Smooth muscle cell (in vitro differentiated cells): ENCODE results near the gene ACYP2. TPM values are rescaled to one million over a fixed set of nuclear protein-coding genes. Genes with fewer than 3 reads are reported as not detected.

Source experiments
- DNase-seq: peaks from one replicate; lab custom pipeline; 2025; ENCODE audit not compliant: unreplicated experiment; lab: John Stamatoyannopoulos, UW
- H2AFZ ChIP-seq: fragments of 200-600 bp; sonication (generic); 2 replicates; pipeline ENCODE4 v1.6.0; 2016; ENCODE audit warnings: antibody characterized with exemption, low read depth, mild to moderate bottlenecking
- H3F3A ChIP-seq: fragments of 200-600 bp; sonication (generic); 2 replicates; pipeline ENCODE4 v1.6.0; 2017; ENCODE audit warnings: antibody characterized with exemption, low read depth
- H3K27ac ChIP-seq: fragments of 200-600 bp; sonication (generic); 2 replicates; pipeline ENCODE4 v1.5.1; 2016; ENCODE audit warnings: low read depth, mild to moderate bottlenecking
- H3K27me3 ChIP-seq: fragments of 200-600 bp; sonication (generic); 2 replicates; pipeline ENCODE4 v1.6.1; 2016; ENCODE audit warnings: low read depth, mild to moderate bottlenecking
- H3K36me3 ChIP-seq: fragments of 200-600 bp; sonication (generic); 2 replicates; pipeline ENCODE4 v1.5.1; 2016; ENCODE audit warnings: low read depth
- H3K4me1 ChIP-seq: fragments of 200-600 bp; sonication (generic); 2 replicates; pipeline ENCODE4 v1.5.1; 2016; ENCODE audit warnings: low read depth
- H3K4me2 ChIP-seq: fragments of 200-600 bp; sonication (generic); 2 replicates; pipeline ENCODE4 v1.6.0; 2016; ENCODE audit warnings: mild to moderate bottlenecking
- H3K4me3 ChIP-seq: fragments of 200-600 bp; sonication (generic); 2 replicates; pipeline ENCODE4 v1.5.1; 2016; ENCODE audit warnings: mild to moderate bottlenecking
- H3K79me2 ChIP-seq: fragments of 200-600 bp; sonication (generic); 2 replicates; pipeline ENCODE4 v1.6.0; 2016; ENCODE audit warnings: low read depth, mild to moderate bottlenecking
- H3K9ac ChIP-seq: fragments of 200-600 bp; sonication (generic); 2 replicates; pipeline ENCODE4 v1.6.0; 2016; ENCODE audit warnings: low read depth
- H3K9me3 ChIP-seq: fragments of 200-600 bp; sonication (generic); replicated peaks from 2 replicates; pipeline ENCODE4 v1.5.1; 2016; ENCODE audit warnings: low read depth
- H4K20me1 ChIP-seq: fragments of 200-600 bp; sonication (generic); 2 replicates; pipeline ENCODE4 v1.6.0; 2016; ENCODE audit warnings: low read depth
- CTCF ChIP-seq: fragments of 200-600 bp; sonication (generic); IDR thresholded peaks from 2 replicates; pipeline ENCODE4 v1.5.1; 2017; ENCODE audit warnings: borderline replicate concordance, mild to moderate bottlenecking, antibody characterized with exemption; ENCODE audit not compliant: insufficient read depth, poor library complexity, severe bottlenecking
- WGBS: methylation state at CpG from one replicate; pipeline ENCODE4 v1.1.7; 2016; ENCODE audit warnings: low lambda C conversion rate; 5-methylcytosine and 5-hydroxymethylcytosine counted together
- polyA plus RNA-seq: library from polyadenylated mRNA; unstranded; fragments of >200 nt; fragmentation: Nextera tagmentation; extraction: Ambion mirVana; gene quantifications from 2 replicates; pipeline ENCODE4 v1.2.1, GENCODE V29; 2016
- total RNA-seq: library from RNA; depleted of rRNA; stranded (reverse); fragments of >200 nt; gene quantifications from 2 replicates; pipeline ENCODE4 v1.2.3, GENCODE V29; 2014

Gene ACYP2
- total and polyA plus RNA-seq, 2 experiments from 2014 or later: 12.1 to 18.6 TPM

DNA sequence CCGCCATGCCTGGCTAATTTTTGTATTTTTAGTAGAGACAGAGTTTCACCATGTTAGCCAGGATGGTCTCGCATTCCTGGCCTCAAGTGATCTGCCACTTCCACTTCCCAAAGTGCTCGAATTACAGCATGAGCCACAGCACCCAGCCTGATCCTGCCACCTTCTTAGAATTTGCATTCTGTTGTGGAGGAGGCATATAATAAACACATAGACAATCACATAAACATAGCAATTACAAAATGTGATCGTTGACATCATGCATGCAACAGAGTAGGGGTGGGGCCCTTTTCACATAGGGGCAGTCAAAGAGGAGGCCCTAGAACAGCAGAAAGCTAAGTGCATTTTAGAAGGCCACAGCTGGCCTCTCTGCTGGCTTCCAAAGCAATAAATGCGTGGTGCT lies 180.5 kb downstream of the ACYP2 start:
- TF ChIP-seq CTCF: no peak
- Histone ChIP-seq H3K4me2 (no peak overlapping the region), H3K4me1 (no peaks in the 10 kb centered on the region), H3K4me3 (no peak overlapping the region), H3K79me2 (no peaks in the 10 kb centered on the region), H3K36me3 (no peaks in the 10 kb centered on the region), H3F3A (no peaks in the 10 kb centered on the region), H3K9ac (no peak overlapping the region), H3K9me3 (no peaks in the 10 kb centered on the region), H3K27ac (no peak overlapping the region), H3K27me3 (no peaks in the 10 kb centered on the region), H4K20me1 (no peaks in the 10 kb centered on the region), H2AFZ (no peak overlapping the region)
- DNase-seq: no peak
- WGBS: 71% methylated on average over 5 of the region's 5 CpGs

DNA sequence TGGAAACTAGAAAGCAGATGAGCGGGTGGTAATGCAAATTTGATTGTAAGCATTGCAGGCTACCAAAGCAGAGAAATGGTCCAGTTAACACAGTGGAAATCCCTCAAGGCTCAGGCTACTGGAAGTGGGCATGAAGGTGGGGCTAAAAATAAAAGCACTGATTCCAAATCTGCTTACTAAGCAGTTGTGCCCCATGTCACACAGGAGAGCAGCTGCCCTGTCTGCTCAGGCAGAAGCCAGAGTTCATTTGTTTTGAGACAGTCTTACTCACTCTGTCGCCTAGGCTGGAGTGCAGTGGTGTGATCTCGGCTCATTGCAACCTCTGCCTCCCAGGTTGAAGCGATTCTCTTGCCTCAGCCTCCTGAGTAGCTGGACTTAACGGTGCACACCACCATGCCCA lies 183.1 kb downstream of the ACYP2 start:
- WGBS: 88% methylated on average over 5 of the region's 5 CpGs
- no peak for DNase-seq

GRCh38 chr2:54303631-54304030 lies 188.2 kb downstream of the ACYP2 start:
- no peak overlapping the region for H3K27ac ChIP-seq
- DNase-seq: no peak
- H3K4me3 ChIP-seq: no peak overlapping the region
- H3K9ac ChIP-seq: no peak overlapping the region
- H3K9me3 ChIP-seq: no peaks in the 10 kb centered on the region
- no peaks in the 10 kb centered on the region for H3F3A ChIP-seq
- H3K36me3 ChIP-seq: no peaks in the 10 kb centered on the region
- no peak for TF ChIP-seq CTCF
- no peaks in the 10 kb centered on the region for H3K4me1 ChIP-seq
- H3K27me3 ChIP-seq: no peaks in the 10 kb centered on the region
- no peaks in the 10 kb centered on the region for H3K79me2 ChIP-seq
- no peaks in the 10 kb centered on the region for H4K20me1 ChIP-seq
- no peak overlapping the region for H2AFZ ChIP-seq
- no peak overlapping the region for H3K4me2 ChIP-seq

More for the DNA sequence above, 183.1 kb downstream of the ACYP2 start:
- Histone ChIP-seq H3K27me3 (no peaks in the 10 kb centered on the region), H3F3A (no peaks in the 10 kb centered on the region), H3K4me2 (no peak overlapping the region), H3K79me2 (no peaks in the 10 kb centered on the region), H3K4me1 (no peaks in the 10 kb centered on the region), H3K9me3 (no peaks in the 10 kb centered on the region), H3K9ac (no peak overlapping the region), H2AFZ (no peak overlapping the region), H4K20me1 (no peaks in the 10 kb centered on the region), H3K4me3 (no peak overlapping the region), H3K27ac (no peak overlapping the region), H3K36me3 (no peaks in the 10 kb centered on the region)
- no peak for TF ChIP-seq CTCF

DNA sequence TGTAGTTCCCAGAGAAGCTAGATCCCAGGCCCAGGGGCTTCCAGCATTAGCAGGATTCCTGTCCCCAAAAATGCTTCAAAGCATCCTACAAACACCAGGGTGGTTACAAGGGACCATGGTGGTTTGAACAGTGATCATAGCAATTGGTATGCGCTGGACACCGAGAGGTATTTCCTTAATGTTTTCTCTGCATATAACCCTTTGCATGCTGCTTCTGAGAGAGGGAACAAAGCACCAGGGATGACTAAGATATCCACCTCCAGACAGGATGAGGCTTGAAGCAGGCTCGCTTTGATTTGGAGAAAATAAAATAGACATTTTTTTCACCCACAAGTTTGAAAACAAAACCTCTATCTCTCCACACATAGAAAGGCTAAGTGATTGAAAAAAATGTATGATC lies 191.1 kb downstream of the ACYP2 start:
- no peak for DNase-seq
- H3K36me3 ChIP-seq: no peaks in the 10 kb centered on the region
- no peak overlapping the region for H3K4me3 ChIP-seq
- no peaks in the 10 kb centered on the region for H3K4me1 ChIP-seq
- no peaks in the 10 kb centered on the region for H3K9me3 ChIP-seq
- H4K20me1 ChIP-seq: no peaks in the 10 kb centered on the region
- peak overlapping the region; percentile 53 for H3K27ac ChIP-seq
- H3K27me3 ChIP-seq: no peaks in the 10 kb centered on the region
- no peaks in the 10 kb centered on the region for H3K79me2 ChIP-seq
- peak overlapping the region; percentile 15 for H3K9ac ChIP-seq
- H3F3A ChIP-seq: no peaks in the 10 kb centered on the region
- WGBS: 70% methylated on average over 3 of the region's 3 CpGs
- no peak for TF ChIP-seq CTCF
- H3K4me2 ChIP-seq: no peak overlapping the region
- no peak overlapping the region for H2AFZ ChIP-seq
